ENCODE data around the gene CCDC106.

DNA sequence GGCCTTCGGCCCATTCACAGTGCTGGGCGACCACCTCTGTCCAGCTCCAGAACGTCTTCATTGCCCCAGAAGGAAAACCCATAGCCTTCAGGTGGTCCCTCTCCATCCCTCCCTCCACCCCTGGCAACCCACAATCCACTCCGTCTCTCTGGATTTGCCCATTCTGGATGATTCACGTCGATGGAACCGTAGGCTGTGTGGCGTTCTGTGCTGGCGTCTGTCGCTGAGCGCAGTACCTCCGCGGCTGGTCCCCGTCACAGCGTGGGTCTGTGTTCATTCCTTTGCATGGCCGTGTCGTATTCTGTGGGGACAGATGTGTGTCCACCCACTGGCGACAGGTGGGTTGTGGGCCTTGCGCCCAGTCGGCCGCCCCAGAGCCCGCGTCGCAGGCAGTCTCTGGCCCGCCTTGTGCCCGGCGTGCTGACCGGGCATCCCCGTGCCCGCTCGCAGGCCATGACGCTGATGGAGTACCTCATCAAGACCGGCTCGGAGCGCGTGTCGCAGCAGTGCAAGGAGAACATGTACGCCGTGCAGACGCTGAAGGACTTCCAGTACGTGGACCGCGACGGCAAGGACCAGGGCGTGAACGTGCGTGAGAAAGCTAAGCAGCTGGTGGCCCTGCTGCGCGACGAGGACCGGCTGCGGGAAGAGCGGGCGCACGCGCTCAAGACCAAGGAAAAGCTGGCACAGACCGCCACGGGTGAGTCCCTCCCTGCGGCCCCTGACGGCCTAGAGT lies 37.1 kb downstream of the CCDC106 start:
- TF ChIP-seq CTCF (IDR thresholded peaks at IDR 0.05; ENCODE audit: low read length): no peak
- no peak for TF ChIP-seq EZH2 (IDR thresholded peaks at IDR 0.05; ENCODE audit: borderline replicate concordance, low read length)
